ENCODE results near the gene CDH4. TPM values are rescaled to one million over a fixed set of nuclear protein-coding genes. Genes with fewer than 3 reads are reported as not detected.

Gene CDH4
- 1 to 10 TPM; 6.1 to 8.9 (median 6.8) TPM for polyA plus RNA-seq (ENCODE audit: insufficient read length in 4 of 4)

- DNase-seq (ENCODE audit: low read depth in 4 of 4, low spot score in 3 of 4), result no peak
These were observed at the start of gene CDH4 for GRCh38 chr20:61251529-61252393. TSS of gene CDH4 (plus strand) at chr20:61252261.

- DNase-seq (ENCODE audit: low read depth in 4 of 4, low spot score in 3 of 4), result peak in 1 of 4 donors; percentile 18
These were observed 48.7 kb upstream of the CDH4 start for GRCh38 chr20:61203320-61203719.

- no peak for DNase-seq (ENCODE audit: low read depth in 4 of 4, low spot score in 3 of 4)
These were observed 47.9 kb upstream of the CDH4 start for GRCh38 chr20:61204206-61204605.

DNA sequence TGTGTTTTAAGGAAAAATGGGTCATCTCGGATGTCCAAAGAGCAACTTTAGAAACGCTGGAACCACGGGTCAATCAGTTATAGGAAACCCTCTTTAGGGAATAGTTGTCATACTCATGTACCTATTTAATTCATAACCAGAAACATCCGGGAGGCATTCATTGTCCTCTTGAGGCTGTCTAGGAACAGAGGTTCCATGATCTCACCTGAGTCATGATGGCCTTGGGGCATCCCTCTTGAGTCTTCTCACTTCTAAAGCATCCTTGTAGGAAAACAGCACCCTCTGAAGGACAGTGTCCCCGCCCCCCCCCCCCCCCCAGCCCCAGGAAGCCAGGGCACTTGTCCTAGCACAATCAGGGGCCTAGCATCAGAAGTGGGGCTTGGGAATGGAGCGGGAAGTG, 46.3 kb upstream of the CDH4 start:
- DNase-seq (ENCODE audit: low read depth in 4 of 4, low spot score in 3 of 4), result no peak

GRCh38 chr20:61210862-61211261, 41.2 kb upstream of the CDH4 start:
- DNase-seq (ENCODE audit: low read depth in 4 of 4, low spot score in 3 of 4), result no peak

GRCh38 chr20:61217848-61218247, 34.2 kb upstream of the CDH4 start:
- DNase-seq (ENCODE audit: low read depth in 4 of 4, low spot score in 3 of 4), result no peak

GRCh38 chr20:61219021-61219431, 33.0 kb upstream of the CDH4 start:
- no peak for DNase-seq (ENCODE audit: low read depth in 4 of 4, low spot score in 3 of 4)

- DNase-seq (ENCODE audit: low read depth in 4 of 4, low spot score in 3 of 4), result no peak
These were observed 31.9 kb upstream of the CDH4 start for GRCh38 chr20:61220131-61220530.

GRCh38 chr20:61220626-61221325, 31.3 kb upstream of the CDH4 start:
- no peak for DNase-seq (ENCODE audit: low read depth in 4 of 4, low spot score in 3 of 4)

DNA sequence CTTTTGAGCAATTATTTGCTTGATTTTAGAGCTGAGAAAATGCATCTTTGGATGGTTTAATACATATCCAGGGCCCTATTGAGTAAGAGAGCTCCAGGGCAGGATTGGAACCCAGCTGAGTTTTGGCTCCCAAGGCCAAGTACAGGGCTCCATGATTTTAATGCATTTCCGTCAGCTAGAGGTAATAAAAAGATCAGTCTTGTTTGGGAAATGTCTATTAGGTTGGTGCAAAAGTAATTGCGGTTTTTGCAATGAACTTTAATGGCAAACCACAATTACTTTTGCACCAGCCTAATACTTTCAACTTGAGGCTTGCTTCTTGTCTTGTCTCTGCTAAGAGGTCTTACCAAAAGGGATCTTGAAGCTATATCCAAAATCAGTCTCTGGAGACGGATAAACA, 29.4 kb upstream of the CDH4 start:
- no peak for DNase-seq (ENCODE audit: low read depth in 4 of 4, low spot score in 3 of 4)

GRCh38 chr20:61223121-61223520, 28.9 kb upstream of the CDH4 start:
- no peak for DNase-seq (ENCODE audit: low read depth in 4 of 4, low spot score in 3 of 4)

- DNase-seq (ENCODE audit: low read depth in 4 of 4, low spot score in 3 of 4), result no peak
These were observed 21.9 kb upstream of the CDH4 start for GRCh38 chr20:61230166-61230565.

GRCh38 chr20:61233590-61233989, 18.5 kb upstream of the CDH4 start:
- DNase-seq (ENCODE audit: low read depth in 4 of 4, low spot score in 3 of 4), result no peak

- no peak for DNase-seq (ENCODE audit: low read depth in 4 of 4, low spot score in 3 of 4)
These were observed 17.7 kb upstream of the CDH4 start for GRCh38 chr20:61234224-61234890.

GRCh38 chr20:61236713-61237112, 15.3 kb upstream of the CDH4 start:
- no peak for DNase-seq (ENCODE audit: low read depth in 4 of 4, low spot score in 3 of 4)

- DNase-seq (ENCODE audit: low read depth in 4 of 4, low spot score in 3 of 4), result no peak
These were observed 13.2 kb upstream of the CDH4 start for GRCh38 chr20:61238813-61239212.

DNA sequence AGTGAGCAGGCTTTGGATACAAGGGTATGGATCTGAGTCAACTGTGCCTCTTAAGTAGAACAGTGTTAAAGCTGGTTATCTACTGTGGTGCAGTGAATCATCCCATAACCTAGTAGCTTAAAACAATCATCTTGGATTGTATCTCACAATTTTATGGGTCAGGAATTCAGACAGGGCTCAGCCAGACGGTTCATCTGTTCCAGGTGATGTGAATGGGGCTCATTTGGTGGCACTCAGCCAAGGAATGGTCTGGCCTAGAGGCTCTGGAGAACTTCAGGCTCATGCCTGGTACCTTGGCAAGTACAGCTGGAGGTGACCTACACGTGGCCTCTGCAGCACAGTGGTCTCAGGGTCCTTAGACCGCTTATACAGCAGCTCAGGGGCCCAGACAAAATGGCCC, 11.2 kb upstream of the CDH4 start:
- DNase-seq (ENCODE audit: low read depth in 4 of 4, low spot score in 3 of 4), result no peak

GRCh38 chr20:61244213-61244612, 7.8 kb upstream of the CDH4 start:
- DNase-seq (ENCODE audit: low read depth in 4 of 4, low spot score in 3 of 4), result no peak

DNA sequence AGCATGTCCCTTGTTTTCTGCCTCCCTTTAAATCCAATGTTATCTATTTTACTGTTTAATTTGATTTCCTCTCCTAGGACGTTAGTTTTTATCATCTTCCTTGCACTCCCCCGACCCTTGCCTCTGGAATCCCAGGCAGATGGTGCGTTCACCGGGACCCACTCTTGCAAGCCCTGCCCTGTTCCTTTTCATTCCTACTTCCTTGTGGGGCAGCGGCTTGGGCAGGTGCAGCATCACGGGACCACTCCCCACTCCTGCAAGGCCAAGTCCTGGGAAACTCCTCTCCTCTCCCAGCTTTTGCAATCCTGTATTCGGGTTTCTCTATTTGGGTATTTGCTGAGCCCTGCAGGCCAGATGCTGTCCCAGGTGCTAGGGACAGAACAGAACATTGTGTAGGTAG, 5.8 kb upstream of the CDH4 start:
- no peak for DNase-seq (ENCODE audit: low read depth in 4 of 4, low spot score in 3 of 4)

- no peak for DNase-seq (ENCODE audit: low read depth in 4 of 4, low spot score in 3 of 4)
These were observed 2.4 kb upstream of the CDH4 start for GRCh38 chr20:61249626-61250025.

DNA sequence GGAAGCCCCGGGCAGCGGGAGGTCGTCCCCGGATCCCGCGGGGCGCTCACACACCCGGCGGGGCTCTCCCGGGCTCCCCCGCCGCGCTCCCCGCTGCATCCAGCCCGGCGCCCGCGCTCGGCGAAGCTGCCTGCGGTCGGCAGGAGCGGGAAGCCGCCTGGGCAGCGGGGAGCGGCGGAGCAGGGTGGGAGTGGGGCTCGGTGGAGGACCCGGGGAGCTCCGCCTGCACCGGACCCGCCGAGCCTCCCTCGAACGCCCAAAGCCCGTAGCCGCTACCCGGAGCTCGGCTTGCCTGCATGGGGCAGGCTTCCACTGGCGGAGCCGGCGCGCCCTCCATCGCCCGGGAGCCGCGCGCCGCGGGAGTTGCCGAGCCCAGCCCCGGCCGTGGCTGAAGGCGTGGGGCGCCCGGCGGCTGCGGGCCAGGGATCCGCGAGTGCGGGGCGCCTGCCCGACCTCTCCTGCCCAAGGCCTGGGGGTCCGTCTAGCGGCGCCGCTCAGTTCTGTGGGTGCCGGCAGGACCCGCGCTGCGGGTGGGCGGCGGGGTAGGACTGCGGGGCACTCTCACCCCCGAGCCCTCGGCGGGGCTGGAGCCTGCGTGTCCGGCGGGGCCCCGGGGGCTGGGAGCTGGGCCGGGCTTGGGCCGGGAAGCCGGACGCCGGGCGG, 671 bp downstream of the CDH4 start:
- DNase-seq (ENCODE audit: low read depth in 4 of 4, low spot score in 3 of 4), result no peak
